ENCODE data around the gene DUSP23.

The DUSP23 gene

GRCh38 chr1:159815926-159816325 lies 35.2 kb downstream of the DUSP23 start:
- no peak overlapping the region for H3K4me3 ChIP-seq (replicated peaks; ENCODE audit: low read depth, low read length)
- DNase-seq (ENCODE audit: low read depth), result no peak
- TF ChIP-seq CTCF (IDR thresholded peaks at IDR 0.05; ENCODE audit: low read length, missing control alignments), result no peak

GRCh38 chr1:159817276-159818041 lies 36.7 kb downstream of the DUSP23 start:
- H3K4me3 ChIP-seq (replicated peaks; ENCODE audit: low read depth, low read length), result no peak overlapping the region
- no peak for TF ChIP-seq CTCF (IDR thresholded peaks at IDR 0.05; ENCODE audit: low read length, missing control alignments)
- DNase-seq (ENCODE audit: low read depth), result peak; percentile 6

DNA sequence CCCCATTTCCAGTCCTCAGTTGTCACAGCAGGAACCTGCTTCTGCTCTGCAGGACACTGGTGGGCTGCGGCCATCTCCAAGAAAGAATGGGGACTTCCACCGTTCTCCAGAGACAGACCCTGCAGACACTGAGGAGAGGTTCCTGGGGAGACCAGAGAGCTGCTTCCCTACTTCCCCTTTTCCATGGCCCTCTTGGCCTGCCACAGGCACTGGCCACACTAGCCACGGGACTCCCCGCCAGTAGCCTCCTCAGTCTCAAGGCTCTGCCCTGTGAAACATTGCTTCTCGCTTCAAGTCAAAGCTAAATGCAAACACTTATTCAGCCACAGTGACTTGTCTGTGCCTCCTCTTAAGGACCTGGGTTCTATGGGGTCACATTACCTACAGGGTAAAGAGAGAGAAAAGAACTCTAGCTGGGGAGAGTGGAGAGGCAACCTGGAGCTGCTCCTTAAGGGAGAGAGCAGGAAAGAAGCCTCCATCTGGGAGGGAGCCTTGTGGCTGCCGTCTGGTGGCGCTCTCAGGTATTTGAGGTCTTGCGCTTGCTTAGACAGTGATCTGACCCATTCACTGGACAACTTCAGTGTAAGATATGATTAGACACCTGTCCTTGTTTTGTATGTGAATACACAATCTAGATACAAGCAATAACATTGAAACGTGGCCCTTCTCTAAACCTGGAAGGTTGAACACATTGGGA lies 40.6 kb downstream of the DUSP23 start:
- no peak for DNase-seq (ENCODE audit: low read depth)
- H3K4me3 ChIP-seq (replicated peaks; ENCODE audit: low read depth, low read length), result no peak overlapping the region
- TF ChIP-seq CTCF (IDR thresholded peaks at IDR 0.05; ENCODE audit: low read length, missing control alignments), result no peak

GRCh38 chr1:159823406-159823805 lies 42.6 kb downstream of the DUSP23 start:
- H3K4me3 ChIP-seq (replicated peaks; ENCODE audit: low read depth, low read length), result no peak overlapping the region
- TF ChIP-seq CTCF (IDR thresholded peaks at IDR 0.05; ENCODE audit: low read length, missing control alignments), result no peak
- no peak for DNase-seq (ENCODE audit: low read depth)

DNA sequence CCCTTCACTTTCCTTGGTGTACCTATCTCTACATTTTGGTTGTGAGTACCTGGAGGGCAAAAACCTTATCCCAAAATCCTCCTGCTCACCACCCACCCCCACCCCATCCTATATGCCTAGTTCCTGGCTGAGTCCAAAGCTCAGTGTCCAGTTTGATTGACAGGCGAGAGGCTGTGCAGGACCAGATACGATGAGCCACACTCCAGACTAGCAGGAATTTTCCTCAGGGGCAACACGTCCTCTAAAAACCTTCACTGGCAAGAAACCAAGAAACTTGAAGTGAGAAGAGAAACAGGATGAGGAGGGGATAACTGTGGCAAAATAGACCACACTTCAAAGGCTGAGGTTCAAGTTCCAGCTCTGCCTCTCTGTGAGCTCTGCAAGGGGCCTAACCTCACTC lies 44.8 kb downstream of the DUSP23 start:
- TF ChIP-seq CTCF (IDR thresholded peaks at IDR 0.05; ENCODE audit: low read length, missing control alignments), result no peak
- H3K4me3 ChIP-seq (replicated peaks; ENCODE audit: low read depth, low read length), result no peak overlapping the region
- DNase-seq (ENCODE audit: low read depth), result no peak

DNA sequence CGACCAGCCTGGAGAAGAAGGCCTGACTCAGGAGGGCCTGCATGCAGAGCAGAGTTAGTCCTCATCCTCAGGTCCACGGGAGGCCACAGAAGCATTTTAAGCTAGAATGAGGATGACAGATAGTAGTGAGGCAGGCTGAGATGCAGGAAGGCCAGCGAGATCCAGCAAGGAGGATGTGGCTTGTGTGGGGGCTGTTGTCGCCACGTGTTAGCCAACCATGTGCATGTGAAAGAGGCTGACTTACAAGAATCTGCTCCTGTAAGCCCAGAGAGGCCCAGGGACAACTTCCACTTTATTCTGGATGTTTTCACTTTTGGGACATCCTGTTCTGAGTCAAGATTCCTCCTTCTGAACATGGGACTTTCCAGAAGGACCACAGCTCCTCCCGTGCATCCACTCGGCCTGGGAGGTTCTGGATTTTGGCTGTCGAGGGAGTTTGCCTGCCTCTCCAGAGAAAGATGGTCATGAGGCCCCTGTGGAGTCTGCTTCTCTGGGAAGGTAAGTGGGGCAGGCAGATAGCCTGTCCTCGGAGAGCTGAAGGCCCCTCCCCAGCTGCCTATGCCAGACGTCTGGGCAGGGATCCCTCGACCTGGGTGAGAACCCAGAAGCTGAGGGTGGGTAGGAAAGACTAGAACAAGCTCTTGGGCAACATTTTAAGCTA lies 45.8 kb downstream of the DUSP23 start, which contains the start of gene SLAMF8:
SLAMF8 (plus strand) TSS at position 433 of the 661 bp plus-strand sequence; CDS start at position 459, 26 bp downstream.
- DNase-seq (ENCODE audit: low read depth), result peak; percentile 33
- no peak for TF ChIP-seq CTCF (IDR thresholded peaks at IDR 0.05; ENCODE audit: low read length, missing control alignments)
- H3K4me3 ChIP-seq (replicated peaks; ENCODE audit: low read depth, low read length), result no peak within 1 kb of the TSS

Data from fibroblast of pulmonary artery (primary cell).